Activated CD8-positive, alpha-beta memory T cell treated with anti-CD3 and anti-CD28 coated beads, Interleukin-2, amount 50 U/mL, for 4 hours (primary cell): ENCODE data around the gene CAPG.
"Not testable (repeated sequence)": the region's sequence is repeated elsewhere in the genome, so short reads cannot be mapped to it uniquely, and the experiment has no call there.

Experiments
- DNase-seq: peaks from one replicate; pipeline ENCODE4 v3.0.0-alpha.2; 2020

The CAPG gene

GRCh38 chr2:85395912-85396475 lies 14.2 kb downstream of the CAPG start:
- no peak for DNase-seq

- no peak for DNase-seq
Measured at GRCh38 chr2:85394976-85395375, 15.2 kb downstream of the CAPG start.

GRCh38 chr2:85394261-85394681 lies 15.9 kb downstream of the CAPG start:
- no peak for DNase-seq

GRCh38 chr2:85393836-85394235 lies 16.3 kb downstream of the CAPG start:
- no peak for DNase-seq

- DNase-seq = peak; percentile 80
Measured at GRCh38 chr2:85390941-85391669, 19.1 kb downstream of the CAPG start.

- DNase-seq = no peak
Measured at GRCh38 chr2:85388878-85389538, 21.2 kb downstream of the CAPG start.

- no peak for DNase-seq
Measured at GRCh38 chr2:85387754-85388153, 22.4 kb downstream of the CAPG start.

- no peak for DNase-seq
Measured at GRCh38 chr2:85385746-85386145, 24.4 kb downstream of the CAPG start.

GRCh38 chr2:85383850-85384249 lies 26.3 kb downstream of the CAPG start:
- DNase-seq = no peak

- DNase-seq = not testable (repeated sequence)
Measured at GRCh38 chr2:85383151-85383550, 27.0 kb downstream of the CAPG start.

- no peak for DNase-seq
Measured at GRCh38 chr2:85380048-85380447, 30.1 kb downstream of the CAPG start.

GRCh38 chr2:85378257-85378656 lies 31.9 kb downstream of the CAPG start:
- no peak for DNase-seq

- no peak for DNase-seq
Measured at GRCh38 chr2:85377083-85377482, 33.1 kb downstream of the CAPG start.

GRCh38 chr2:85376291-85377065 lies 33.7 kb downstream of the CAPG start:
- DNase-seq = no peak

- no peak for DNase-seq
Measured at GRCh38 chr2:85371045-85371444, 39.1 kb downstream of the CAPG start.

GRCh38 chr2:85369500-85369899 lies 40.7 kb downstream of the CAPG start:
- no peak for DNase-seq

GRCh38 chr2:85368921-85369320 lies 41.2 kb downstream of the CAPG start:
- no peak for DNase-seq

- no peak for DNase-seq
Measured at GRCh38 chr2:85367180-85367579, 43.0 kb downstream of the CAPG start.

GRCh38 chr2:85362653-85363387 lies 47.3 kb downstream of the CAPG start:
- DNase-seq = not testable (repeated sequence)

GRCh38 chr2:85357736-85358135 lies 52.4 kb downstream of the CAPG start:
- no peak for DNase-seq

GRCh38 chr2:85356186-85356585 lies 54.0 kb downstream of the CAPG start:
- no peak for DNase-seq

- no peak for DNase-seq
Measured at GRCh38 chr2:85355521-85355920, 54.6 kb downstream of the CAPG start.

- DNase-seq = no peak
Measured at GRCh38 chr2:85355073-85355410, 55.1 kb downstream of the CAPG start.
